A673 (cell line): ENCODE data around the gene TTLL5.

Source experiments
- EZH2 ChIP-seq: fragments of 200-600 bp; sonication (generic); IDR thresholded peaks from 2 replicates; pipeline ENCODE4 v1.6.1; 2017; ENCODE audit warnings: borderline replicate concordance, low read depth, mild to moderate bottlenecking, mixed read lengths, antibody characterized with exemption, low read length; ENCODE audit not compliant: poor library complexity, severe bottlenecking
- TF ChIP-seq, protein P1 (sequence below): fragments of 300-800, 200-600 bp; sonication (generic); conservative IDR thresholded peaks from 2 replicates; pipeline ENCODE4 v1.5.1; 2017; ENCODE audit warnings: low read depth, mild to moderate bottlenecking, antibody characterized with exemption, low read length, moderate library complexity, mixed read lengths

DNA sequence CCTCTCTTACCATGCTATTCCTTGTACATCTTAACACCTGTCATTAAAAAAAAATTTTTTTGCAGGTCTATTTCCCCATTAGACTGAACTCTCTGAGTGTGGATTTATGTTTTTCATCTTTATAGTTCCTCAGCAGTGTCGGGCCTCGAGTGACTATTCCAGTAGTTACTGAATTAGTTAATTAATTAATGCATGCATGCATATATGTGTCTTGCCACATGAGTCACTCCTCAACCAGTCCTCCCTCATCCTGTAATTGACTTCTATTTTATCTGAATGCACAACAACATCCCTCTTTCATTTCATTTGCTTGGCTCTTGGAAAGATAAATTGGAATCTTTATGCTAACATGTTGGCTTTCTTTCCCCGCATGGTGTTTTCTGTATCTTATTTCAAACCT is 36.0 kb upstream of the TTLL5 start:
- TF ChIP-seq, protein P1, sequence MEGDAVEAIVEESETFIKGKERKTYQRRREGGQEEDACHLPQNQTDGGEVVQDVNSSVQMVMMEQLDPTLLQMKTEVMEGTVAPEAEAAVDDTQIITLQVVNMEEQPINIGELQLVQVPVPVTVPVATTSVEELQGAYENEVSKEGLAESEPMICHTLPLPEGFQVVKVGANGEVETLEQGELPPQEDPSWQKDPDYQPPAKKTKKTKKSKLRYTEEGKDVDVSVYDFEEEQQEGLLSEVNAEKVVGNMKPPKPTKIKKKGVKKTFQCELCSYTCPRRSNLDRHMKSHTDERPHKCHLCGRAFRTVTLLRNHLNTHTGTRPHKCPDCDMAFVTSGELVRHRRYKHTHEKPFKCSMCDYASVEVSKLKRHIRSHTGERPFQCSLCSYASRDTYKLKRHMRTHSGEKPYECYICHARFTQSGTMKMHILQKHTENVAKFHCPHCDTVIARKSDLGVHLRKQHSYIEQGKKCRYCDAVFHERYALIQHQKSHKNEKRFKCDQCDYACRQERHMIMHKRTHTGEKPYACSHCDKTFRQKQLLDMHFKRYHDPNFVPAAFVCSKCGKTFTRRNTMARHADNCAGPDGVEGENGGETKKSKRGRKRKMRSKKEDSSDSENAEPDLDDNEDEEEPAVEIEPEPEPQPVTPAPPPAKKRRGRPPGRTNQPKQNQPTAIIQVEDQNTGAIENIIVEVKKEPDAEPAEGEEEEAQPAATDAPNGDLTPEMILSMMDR = no peak
- no peak for TF ChIP-seq EZH2
